ENCODE results near the gene RGL2. TPM values are rescaled to one million over a fixed set of nuclear protein-coding genes. Genes with fewer than 3 reads are reported as not detected.

The RGL2 gene
- total and polyA plus RNA-seq, 2 of the 13 experiments (the other 11 are each of a cell fraction or from before 2014, with no cell fraction given), result 22.9 to 47.4 TPM

GRCh38 chr6:33288141-33288920, 10.4 kb downstream of the RGL2 start (continued):
- TF ChIP-seq ZNF563 (CRISPR knock-in tag; IDR thresholded peaks at IDR 0.05) (peak; percentile 2; the same call in 1 of the 2 replicates), CBX5 (CRISPR knock-in tag; IDR thresholded peaks at IDR 0.05; ENCODE audit: borderline replicate concordance) (no peak), TEF (CRISPR knock-in tag; IDR thresholded peaks at IDR 0.05) (no peak), ZNF749 (CRISPR knock-in tag; IDR thresholded peaks at IDR 0.05; ENCODE audit: borderline replicate concordance) (no peak), CEBPG (CRISPR knock-in tag; IDR thresholded peaks at IDR 0.05) (no peak), ZNF414 (CRISPR knock-in tag; IDR thresholded peaks at IDR 0.05) (no peak), ARID3A (IDR thresholded peaks at IDR 0.05; ENCODE audit: low read depth, low read length) (no peak), RFXANK (CRISPR knock-in tag; IDR thresholded peaks at IDR 0.05) (no peak), ZFP91 (CRISPR knock-in tag; IDR thresholded peaks at IDR 0.05; ENCODE audit: borderline replicate concordance) (0 out of 2 replicates have a peak, but pooled peaks have one; percentile 6), KDM5B (CRISPR knock-in tag; IDR thresholded peaks at IDR 0.05; ENCODE audit: borderline replicate concordance) (peak; percentile 32; the same call in 1 of the 2 replicates), LBX2 (CRISPR knock-in tag; IDR thresholded peaks at IDR 0.05; ENCODE audit: borderline replicate concordance) (0 out of 2 replicates have a peak, but pooled peaks have one; percentile 60), DDIT3 (CRISPR knock-in tag; IDR thresholded peaks at IDR 0.05) (no peak), ASH2L (IDR thresholded peaks at IDR 0.05; ENCODE audit: insufficient read length, low read depth, low read length) (no peak), ZBTB44 (CRISPR knock-in tag; IDR thresholded peaks at IDR 0.05) (no peak), KDM4B (CRISPR knock-in tag; IDR thresholded peaks at IDR 0.05) (no peak), ZBTB38 (CRISPR knock-in tag; IDR thresholded peaks at IDR 0.05) (0 out of 2 replicates have a peak, but pooled peaks have one; percentile 11), SKIL (CRISPR knock-in tag; IDR thresholded peaks at IDR 0.05; ENCODE audit: borderline replicate concordance) (no peak), FOXC1 (CRISPR knock-in tag; IDR thresholded peaks at IDR 0.05; ENCODE audit: borderline replicate concordance) (no peak), STAG1 (CRISPR knock-in tag; IDR thresholded peaks at IDR 0.05) (no peak)

Data from HepG2 (cell line).